GM12801 (cell line): ENCODE measurements around the gene SSTR4.

ENCODE experiments used
- CTCF ChIP-seq: IDR thresholded peaks from one replicate; pipeline ENCODE4 v1.5.1; 2011; ENCODE audit warnings: control low read depth; ENCODE audit not compliant: insufficient read length; ENCODE audit errors: extremely low read depth

SSTR4 gene

GRCh38 chr20:23036371-23036770 lies 1.3 kb downstream of the SSTR4 start:
- no peak for TF ChIP-seq CTCF

GRCh38 chr20:23037017-23037481 lies 1.9 kb downstream of the SSTR4 start:
- TF ChIP-seq CTCF = no peak

GRCh38 chr20:23039136-23039875 lies 4.2 kb downstream of the SSTR4 start:
- no peak for TF ChIP-seq CTCF

- no peak for TF ChIP-seq CTCF
Observed at GRCh38 chr20:23039885-23040508, 4.9 kb downstream of the SSTR4 start.

GRCh38 chr20:23042270-23042669 lies 7.2 kb downstream of the SSTR4 start:
- no peak for TF ChIP-seq CTCF

- no peak for TF ChIP-seq CTCF
Observed at GRCh38 chr20:23043376-23043775, 8.3 kb downstream of the SSTR4 start.

- no peak for TF ChIP-seq CTCF
Observed at GRCh38 chr20:23046431-23046830, 11.3 kb downstream of the SSTR4 start.
